HepG2 (cell line): ENCODE results near the gene DYDC2. TPM values are rescaled to one million over a fixed set of nuclear protein-coding genes. Genes with fewer than 3 reads are reported as not detected.

ENCODE experiments used
- ELF3 ChIP-seq: IDR thresholded peaks from 2 replicates; pipeline ENCODE4 v1.6.1; 2016; ENCODE audit warnings: missing genetic modification reagents, missing compliant biosample characterization
- GMEB1 ChIP-seq: sonication (generic); formaldehyde crosslinking; IDR thresholded peaks from 2 replicates; pipeline ENCODE4 v1.5.1; 2020; ENCODE audit warnings: missing genetic modification reagents, mild to moderate bottlenecking, borderline replicate concordance
- HOXA7 ChIP-seq: sonication (generic); formaldehyde crosslinking; IDR thresholded peaks from 2 replicates; pipeline ENCODE4 v1.8.1; 2022; ENCODE audit warnings: mild to moderate bottlenecking, missing genetic modification reagents, moderate library complexity
- MEIS2 ChIP-seq: sonication (generic); formaldehyde crosslinking; IDR thresholded peaks from 2 replicates; pipeline ENCODE4 v1.9.0; 2021; ENCODE audit warnings: mild to moderate bottlenecking, missing genetic modification reagents
- NR2F6 ChIP-seq, 2 experiments: IDR thresholded peaks; 2 replicates each; pipeline ENCODE4 v1.6.1; 2016; ENCODE audit warnings: antibody characterized with exemption in 1 of 2, mild to moderate bottlenecking in 1 of 2
- RBM22 ChIP-seq: fragments of 200-400 bp; formaldehyde crosslinking; optimal IDR thresholded peaks from 2 replicates; pipeline ENCODE3; 2017; ENCODE audit warnings: mild to moderate bottlenecking, low read length, moderate library complexity
- SAP130 ChIP-seq: IDR thresholded peaks from 2 replicates; pipeline ENCODE4 v1.6.1; 2016; ENCODE audit warnings: low read depth
- SRSF9 ChIP-seq: fragments of 200-400 bp; formaldehyde crosslinking; IDR thresholded peaks from 2 replicates; pipeline ENCODE4 v1.6.1; 2018; ENCODE audit warnings: borderline replicate concordance, mild to moderate bottlenecking, low read depth, low read length; ENCODE audit not compliant: insufficient read depth, poor library complexity, severe bottlenecking
- TAF1 ChIP-seq: sonication (generic); formaldehyde crosslinking; IDR thresholded peaks from 2 replicates; pipeline ENCODE4 v1.4.0; 2020; ENCODE audit warnings: missing genetic modification reagents
- TEAD3 ChIP-seq: optimal IDR thresholded peaks from 2 replicates; pipeline ENCODE3; 2016; ENCODE audit warnings: borderline replicate concordance
- ZBTB38 ChIP-seq: sonication (generic); formaldehyde crosslinking; IDR thresholded peaks from 2 replicates; pipeline ENCODE4 v1.5.1; 2020; ENCODE audit warnings: mild to moderate bottlenecking, missing genetic modification reagents
- ZFX ChIP-seq: sonication (generic); formaldehyde crosslinking; IDR thresholded peaks from 2 replicates; pipeline ENCODE4 v1.4.0; 2020; ENCODE audit warnings: mild to moderate bottlenecking, low read depth, missing genetic modification reagents, moderate library complexity
- ZFY ChIP-seq: sonication (generic); formaldehyde crosslinking; IDR thresholded peaks from 2 replicates; pipeline ENCODE4 v1.4.0; 2020; ENCODE audit warnings: missing genetic modification reagents
- ZNF160 ChIP-seq: sonication (generic); formaldehyde crosslinking; IDR thresholded peaks from 2 replicates; pipeline ENCODE4 v1.8.0; 2022; ENCODE audit warnings: mild to moderate bottlenecking, inconsistent platforms, missing genetic modification reagents
- ZNF503 ChIP-seq: sonication (generic); formaldehyde crosslinking; IDR thresholded peaks from 2 replicates; pipeline ENCODE4 v1.4.0; 2020; ENCODE audit warnings: missing genetic modification reagents
- ZNF768 ChIP-seq: sonication (generic); formaldehyde crosslinking; IDR thresholded peaks from 2 replicates; pipeline ENCODE4 v1.4.0; 2020; ENCODE audit warnings: missing genetic modification reagents
- ZSCAN21 ChIP-seq: sonication (generic); formaldehyde crosslinking; IDR thresholded peaks from 2 replicates; pipeline ENCODE4 v1.8.0; 2022; ENCODE audit warnings: mild to moderate bottlenecking, missing genetic modification reagents, moderate library complexity, borderline replicate concordance
- polyA plus RNA-seq, 8 experiments: library from polyadenylated mRNA; depleted of rRNA in 3 of 8; stranded (reverse) in 7 of 8; unstranded in 1 of 8; fragments of >200 nt; fragmentation: Illumina TruSeq in 4 of 8; extraction: Trizol in 4 of 8; gene quantifications; 2 replicates each; pipeline versions ENCODE4 v1.2.1 to v1.2.3, GENCODE V29; 2011 to 2016; ENCODE audit warnings: low read depth in 4 of 8, missing spikeins in 1 of 8, mixed read lengths in 1 of 8; ENCODE audit not compliant: insufficient read depth in 1 of 8
- total RNA-seq, 5 experiments: library from RNA; depleted of rRNA; stranded (reverse); fragments of >200 nt; fragmentation: Illumina TruSeq; extraction: Trizol; gene quantifications; 2 replicates each; pipeline ENCODE4 v1.2.3, GENCODE V29; 2016; ENCODE audit warnings: low read depth in 1 of 5

Gene DYDC2
- total and polyA plus RNA-seq, 2 of the 13 experiments (the other 11 are each of a cell fraction or from before 2014, with no cell fraction given) = 0.98 to 2.3 TPM

GRCh38 chr10:80410122-80410521, 53.5 kb downstream of the DYDC2 start (continued):
- TF ChIP-seq GMEB1 (CRISPR knock-in tag) (no peak), ZSCAN21 (CRISPR knock-in tag) (no peak), TAF1 (CRISPR knock-in tag) (no peak), SRSF9 (no peak), TEAD3 (CRISPR knock-in tag) (peak; percentile 13), ZNF160 (no peak), ZBTB38 (CRISPR knock-in tag) (0 out of 2 replicates have a peak, but pooled peaks have one; percentile 48), MEIS2 (CRISPR knock-in tag) (no peak), ZFY (CRISPR knock-in tag) (0 out of 2 replicates have a peak, but pooled peaks have one; percentile 26), NR2F6 (IDR thresholded peaks at IDR 0.05) (no peak), NR2F6 (CRISPR knock-in tag; IDR thresholded peaks at IDR 0.05) (peak; percentile 28; the same call in 1 of the 2 replicates), ZNF503 (CRISPR knock-in tag) (no peak), ZFX (CRISPR knock-in tag) (peak; percentile 47), ELF3 (CRISPR knock-in tag) (0 out of 2 replicates have a peak, but pooled peaks have one; percentile 8), ZNF768 (0 out of 2 replicates have a peak, but pooled peaks have one; percentile 14), RBM22 (no peak), SAP130 (0 out of 2 replicates have a peak, but pooled peaks have one; percentile 22), HOXA7 (CRISPR knock-in tag) (no peak)
